Right forelimb (tissue), 1 donor: Measurements from ENCODE around the gene COPRS.
A peak's percentile ranks its signal among the peaks of the same experiment; 100 is the strongest.

Source experiments
- DNase-seq: peaks from one replicate; pipeline ENCODE4 v3.0.0-alpha.2; 2018

COPRS gene, protein sequence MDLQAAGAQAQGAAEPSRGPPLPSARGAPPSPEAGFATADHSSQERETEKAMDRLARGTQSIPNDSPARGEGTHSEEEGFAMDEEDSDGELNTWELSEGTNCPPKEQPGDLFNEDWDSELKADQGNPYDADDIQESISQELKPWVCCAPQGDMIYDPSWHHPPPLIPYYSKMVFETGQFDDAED

GRCh38 chr17:31858642-31859486 is at the start of gene COPRS:
Gene COPRS (minus strand): TSS chr17:31859244. CDS start chr17:31859199, 45 bp downstream.
- DNase-seq = peak; percentile 94

GRCh38 chr17:31908386-31908785 is 49.3 kb upstream of the COPRS start:
- no peak for DNase-seq

GRCh38 chr17:31907342-31907962 is 48.4 kb upstream of the COPRS start:
- DNase-seq = peak; percentile 62

DNA sequence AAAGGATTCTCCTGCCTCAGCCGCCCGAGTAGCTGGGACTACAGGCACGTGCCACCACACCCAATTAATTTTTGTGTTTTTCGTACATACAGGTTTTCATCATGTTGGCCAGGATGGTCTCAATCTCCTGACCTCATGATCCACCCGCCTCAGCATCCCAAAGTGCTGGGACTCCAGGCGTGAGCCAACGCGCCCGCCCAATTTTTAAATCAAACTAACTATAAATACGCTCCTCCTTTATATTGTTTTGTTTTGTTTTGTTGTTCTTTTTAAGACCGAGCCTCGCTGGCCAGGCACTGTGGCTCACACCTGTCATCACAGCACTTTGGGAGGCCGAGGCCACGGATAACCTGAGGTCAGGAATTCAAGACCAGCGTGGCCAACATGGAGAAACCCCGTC is 44.4 kb upstream of the COPRS start:
- DNase-seq = no peak

- no peak for DNase-seq
Measured at GRCh38 chr17:31902693-31903092, 43.6 kb upstream of the COPRS start.

DNA sequence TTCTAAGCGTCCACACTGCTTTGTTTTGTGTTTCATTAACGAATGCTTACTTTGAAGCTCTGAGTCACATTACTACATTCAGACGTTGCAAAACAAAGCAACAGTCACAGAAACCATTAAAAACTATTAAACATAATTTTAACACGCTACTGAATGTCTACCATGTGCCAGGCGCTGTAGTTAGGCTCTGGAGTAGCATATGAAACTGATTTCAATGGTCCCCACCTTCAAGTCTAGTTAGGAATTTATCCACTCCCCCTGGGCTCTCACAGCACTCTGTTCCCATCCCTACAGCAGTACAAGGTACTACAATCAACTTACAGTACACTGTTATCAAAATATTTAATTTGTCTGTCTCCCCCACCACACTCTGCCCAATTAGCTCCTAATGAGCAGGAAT is 41.8 kb upstream of the COPRS start:
- no peak for DNase-seq

DNA sequence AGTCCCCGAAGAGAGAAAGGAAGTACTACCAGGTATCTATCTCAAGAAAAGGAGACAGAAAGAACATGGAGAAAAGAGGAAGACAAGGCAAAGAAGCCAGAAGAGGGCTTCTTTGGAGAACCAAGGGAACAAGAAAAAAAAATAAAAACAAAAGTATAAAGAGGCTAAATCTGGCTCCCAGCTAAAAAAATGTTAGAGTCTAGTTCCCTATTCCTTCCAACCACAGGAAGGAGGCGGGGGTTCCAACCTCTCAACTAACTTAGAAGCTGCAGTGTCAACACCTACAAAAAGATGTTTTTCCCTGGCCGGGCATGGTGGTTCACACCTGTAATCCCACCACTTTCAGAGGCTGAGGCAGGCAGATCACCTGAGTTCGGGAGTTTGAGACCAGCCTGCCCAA is 29.1 kb upstream of the COPRS start:
- DNase-seq = no peak

DNA sequence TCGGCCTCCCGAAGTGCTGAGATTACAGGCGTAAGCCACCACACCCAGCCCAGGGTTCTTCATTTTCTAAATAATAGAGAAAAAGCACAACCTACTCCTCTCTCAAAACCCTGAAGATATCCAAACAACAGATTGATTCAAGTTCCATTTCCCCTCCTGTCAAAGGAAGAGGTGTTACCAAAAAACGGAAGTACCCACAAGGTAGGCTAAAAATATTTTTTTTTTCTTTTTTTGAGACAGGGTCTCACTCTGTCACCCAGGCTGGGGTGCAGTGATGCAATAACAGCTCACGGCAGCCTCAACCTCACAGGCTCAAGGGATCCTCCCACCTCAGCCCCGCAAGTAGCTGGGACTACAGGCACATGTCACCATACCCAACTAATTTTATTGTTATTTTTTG is 23.5 kb upstream of the COPRS start:
- no peak for DNase-seq

- DNase-seq = no peak
Measured at GRCh38 chr17:31880311-31880710, 21.3 kb upstream of the COPRS start.

DNA sequence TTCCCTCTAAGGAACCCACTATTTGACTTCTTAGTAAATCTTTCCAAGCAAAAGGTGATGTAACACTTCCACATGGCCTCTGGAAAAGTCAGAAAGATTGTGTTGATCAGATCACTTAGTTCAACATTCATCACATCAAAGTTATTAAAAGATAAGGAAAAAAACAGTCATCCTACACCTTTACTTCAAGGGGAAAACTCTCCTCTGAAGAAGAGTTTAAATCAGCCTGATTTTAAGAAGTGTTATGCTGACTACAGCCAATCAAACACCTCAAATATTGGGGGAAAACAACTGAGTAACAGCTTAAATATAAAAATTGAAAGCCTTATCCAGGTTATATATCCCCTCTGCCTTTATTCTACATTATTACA is 19.6 kb upstream of the COPRS start:
- no peak for DNase-seq

DNA sequence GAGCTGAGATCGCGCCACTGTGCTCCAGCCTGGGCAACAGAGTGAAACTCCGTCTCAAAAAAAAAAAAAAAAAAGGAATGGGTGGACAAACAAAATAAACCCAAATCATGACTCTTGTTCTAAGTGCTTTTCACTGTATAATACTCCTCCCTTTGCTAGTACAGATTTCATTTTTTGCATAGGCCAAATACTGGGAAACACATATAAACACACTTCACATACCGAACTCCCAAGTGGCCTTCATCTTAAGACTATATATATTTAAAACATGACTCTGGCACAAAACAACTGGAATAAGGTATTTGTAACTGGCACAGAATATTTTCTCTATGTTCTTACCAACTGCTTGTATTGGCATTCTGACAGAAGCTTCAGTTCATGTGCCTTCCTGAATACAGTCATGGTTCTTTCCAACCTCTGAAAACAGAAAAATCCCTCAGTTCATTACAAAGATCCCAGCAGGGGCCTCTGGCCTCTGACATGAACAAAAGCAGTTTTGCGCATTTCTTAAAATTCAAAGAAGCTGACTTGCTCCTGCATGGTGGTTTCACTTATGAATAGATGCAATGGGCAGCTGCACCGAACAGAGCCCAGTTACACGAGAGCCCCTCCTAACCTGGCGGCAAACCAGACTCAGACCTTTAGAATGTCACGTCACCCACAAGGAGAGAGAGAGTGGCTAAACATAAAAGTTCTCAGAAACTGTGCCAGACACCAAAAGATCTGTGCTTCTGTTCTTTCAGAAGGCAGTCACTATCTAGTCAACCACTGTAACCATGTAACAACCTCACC is 19.1 kb upstream of the COPRS start:
- DNase-seq = no peak

GRCh38 chr17:31877341-31877740 is 18.3 kb upstream of the COPRS start:
- no peak for DNase-seq

- no peak for DNase-seq
Measured at GRCh38 chr17:31875081-31875480, 16.0 kb upstream of the COPRS start.

DNA sequence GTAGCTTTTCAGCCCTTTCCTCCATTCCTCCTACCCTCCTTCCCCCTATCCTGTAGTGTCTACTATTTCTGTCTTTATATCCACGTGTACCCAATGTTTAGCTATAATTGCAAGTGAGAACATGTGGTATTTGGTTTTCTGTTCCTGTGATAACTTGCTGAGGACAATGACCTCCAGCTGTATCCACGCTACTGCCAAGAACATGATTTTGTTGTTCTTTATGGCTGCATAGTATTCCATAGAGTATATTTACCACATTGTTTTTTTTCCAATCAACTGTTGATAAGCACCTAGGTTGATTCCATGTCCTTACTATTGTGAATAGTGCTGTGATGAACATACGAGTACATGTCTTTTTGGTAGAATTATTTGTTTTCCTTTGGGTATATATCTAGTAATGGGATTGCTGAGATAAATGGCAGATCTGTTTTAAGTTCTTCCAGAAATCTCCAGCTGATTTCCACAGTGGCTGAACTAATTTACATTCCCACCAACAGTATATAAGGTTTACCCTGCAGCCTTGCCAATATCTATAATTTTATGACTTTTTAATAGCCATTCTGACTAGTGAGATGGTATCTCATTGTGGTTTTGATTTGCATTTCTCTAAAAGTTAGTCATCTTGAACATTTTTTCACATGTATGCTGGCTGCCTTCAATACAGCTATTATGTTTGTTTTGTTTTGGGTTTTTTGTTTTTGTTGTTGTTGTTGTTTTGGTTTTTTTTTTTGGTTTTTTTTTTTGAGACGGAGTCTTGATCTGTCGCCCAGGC is 10.9 kb upstream of the COPRS start:
- DNase-seq = no peak

DNA sequence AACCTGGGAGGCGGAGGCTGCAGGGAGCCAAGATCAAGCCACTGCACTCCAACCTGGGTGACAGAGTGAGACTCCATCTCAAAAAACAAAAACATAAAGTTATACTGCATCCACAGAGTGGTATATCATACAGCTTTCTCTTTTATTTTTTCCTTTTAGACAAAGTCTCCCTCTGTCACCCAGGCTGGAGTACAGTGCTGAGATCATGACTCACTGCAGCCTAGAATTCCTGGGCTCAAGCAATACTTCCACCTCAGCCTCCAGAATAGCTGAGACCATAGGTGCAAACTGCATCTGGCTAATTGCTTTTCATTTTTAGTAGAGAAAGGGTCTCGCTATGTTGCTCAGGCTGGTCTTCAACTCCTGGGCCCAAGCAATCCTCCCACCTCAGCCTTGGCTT is 10.0 kb upstream of the COPRS start:
- DNase-seq = no peak

GRCh38 chr17:31859487-31860008 is 504 bp upstream of the COPRS start:
- no peak for DNase-seq

- DNase-seq = no peak
Measured at GRCh38 chr17:31857920-31858641, 963 bp downstream of the COPRS start.

DNA sequence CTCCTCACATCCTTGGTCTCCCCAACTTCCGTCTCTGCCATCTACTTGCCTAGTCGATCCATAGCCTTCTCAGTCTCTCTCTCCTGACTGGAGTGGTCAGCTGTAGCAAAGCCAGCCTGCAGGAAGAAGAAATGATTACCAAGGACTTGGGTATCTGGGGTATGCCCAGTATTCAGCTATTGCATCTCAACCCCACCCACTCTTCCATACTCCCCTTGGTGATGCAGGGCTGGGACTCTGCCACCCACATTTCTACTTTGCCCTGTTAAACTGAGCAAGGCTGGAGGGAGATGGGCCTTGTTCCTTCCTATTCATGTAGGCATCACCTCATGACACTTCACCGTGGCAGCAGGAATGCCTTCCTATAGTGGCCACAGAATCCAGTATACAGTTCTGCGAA is 2.3 kb downstream of the COPRS start:
- no peak for DNase-seq

DNA sequence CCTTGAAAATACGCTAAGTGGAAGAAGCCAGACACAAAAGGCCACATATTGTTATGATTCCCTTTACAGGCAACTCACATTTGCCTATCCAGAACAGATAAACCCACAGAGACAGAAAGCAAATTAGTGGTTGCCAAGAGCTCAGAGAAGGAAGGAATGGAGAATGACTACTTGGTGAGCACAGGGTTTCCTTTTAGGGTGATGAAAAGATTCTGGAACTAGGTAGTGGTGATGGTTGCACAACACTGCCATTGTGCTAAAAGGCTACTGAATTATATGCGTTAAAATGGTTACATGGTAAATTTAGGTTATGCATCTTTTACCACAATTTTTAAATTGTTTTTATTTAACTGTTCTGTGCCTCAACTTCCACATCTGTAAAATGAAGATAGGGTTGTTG is 4.4 kb downstream of the COPRS start:
- DNase-seq = no peak

- no peak for DNase-seq
Measured at GRCh38 chr17:31853911-31854470, 5.1 kb downstream of the COPRS start.

- no peak for DNase-seq
Measured at GRCh38 chr17:31845291-31845690, 13.8 kb downstream of the COPRS start.
